WTC11 (cell line): ENCODE results near the gene TEX19. TPM values are rescaled to one million over a fixed set of nuclear protein-coding genes. Genes with fewer than 3 reads are reported as not detected.

ENCODE experiments used
- ATAC-seq: fragments of 200-7000 bp; cut with Tn5 transposase; 2 replicates; pipeline ENCODE4 v1.10.0; 2021; ENCODE audit warnings: mild to moderate bottlenecking, moderate library complexity
- CTCF ChIA-PET: fragments of 300-600 bp; sonication (Branson Sonifier 250); formaldehyde crosslinking; loops from one replicate; lab custom pipeline; 2021; ENCODE audit warnings: antibody characterized with exemption; lab: Charles Lee
- POLR2A ChIA-PET: fragments of 350-600 bp; sonication (Branson Sonifier 250); formaldehyde crosslinking; loops from one replicate; lab custom pipeline; 2021; ENCODE audit warnings: antibody characterized with exemption; lab: Charles Lee
- DNase-seq: peaks from one replicate; pipeline ENCODE4 v3.0.0; 2021; ENCODE audit warnings: low spot score
- H3K27ac Mint-ChIP-seq: 2 replicates; pipeline ENCODE4 v1.8.0; 2021; ENCODE audit warnings: mixed read lengths
- H3K27me3 Mint-ChIP-seq: 2 replicates; pipeline ENCODE4 v1.8.0; 2021; ENCODE audit warnings: low read depth, mild to moderate bottlenecking, moderate library complexity, mixed read lengths
- H3K36me3 Mint-ChIP-seq: 2 replicates; pipeline ENCODE4 v1.8.0; 2021; ENCODE audit warnings: mixed read lengths
- H3K4me1 Mint-ChIP-seq: 2 replicates; pipeline ENCODE4 v1.8.0; 2022; ENCODE audit warnings: mixed read lengths
- H3K4me3 Mint-ChIP-seq: 2 replicates; pipeline ENCODE4 v1.8.0; 2021; ENCODE audit warnings: mild to moderate bottlenecking, moderate library complexity, mixed read lengths
- H3K9me3 Mint-ChIP-seq: 2 replicates; pipeline ENCODE4 v1.8.0; 2021; ENCODE audit warnings: mixed read lengths
- ATF3 ChIP-seq: sonication (generic); formaldehyde crosslinking; conservative IDR thresholded peaks from 2 replicates; pipeline ENCODE4 v1.8.1; 2022; ENCODE audit warnings: mild to moderate bottlenecking, missing genetic modification reagents
- E2F1 ChIP-seq: sonication (generic); formaldehyde crosslinking; IDR thresholded peaks from 2 replicates; pipeline ENCODE4 v1.8.0; 2022; ENCODE audit warnings: mild to moderate bottlenecking, missing genetic modification reagents
- GABPB1 ChIP-seq: sonication (generic); formaldehyde crosslinking; IDR thresholded peaks from 2 replicates; pipeline ENCODE4 v1.8.1; 2023; ENCODE audit warnings: mild to moderate bottlenecking, missing genetic modification reagents
- GRHL2 ChIP-seq: fragments of 250-450 bp; sonication (Bioruptor Pico); IDR thresholded peaks from 2 replicates; pipeline ENCODE4 v1.8.0; 2022; ENCODE audit warnings: mild to moderate bottlenecking, moderate library complexity; ENCODE audit not compliant: insufficient replicate concordance, severe bottlenecking
- NFE2L1 ChIP-seq: sonication (generic); formaldehyde crosslinking; IDR thresholded peaks from 2 replicates; pipeline ENCODE4 v1.8.1; 2023; ENCODE audit warnings: missing genetic modification reagents
- ZNF121 ChIP-seq: sonication (generic); formaldehyde crosslinking; IDR thresholded peaks from 2 replicates; pipeline ENCODE4 v1.8.0; 2023; ENCODE audit warnings: missing genetic modification reagents
- total RNA-seq: library from RNA; stranded (reverse); gene quantifications from 3 replicates; pipeline ENCODE4 v1.2.3, GENCODE V29; 2021
- TF ChIP-seq, protein P1 (sequence below): sonication (generic); formaldehyde crosslinking; IDR thresholded peaks from 2 replicates; pipeline ENCODE4 v1.8.0; 2023; ENCODE audit warnings: mild to moderate bottlenecking, missing genetic modification reagents
- TF ChIP-seq, protein P2 (sequence below): sonication (generic); formaldehyde crosslinking; IDR thresholded peaks from 2 replicates; pipeline ENCODE4 v1.8.1; 2023; ENCODE audit warnings: mild to moderate bottlenecking, missing genetic modification reagents
- TF ChIP-seq, protein P3 (sequence below): sonication (generic); formaldehyde crosslinking; IDR thresholded peaks from 2 replicates; pipeline ENCODE4 v1.8.1; 2022; ENCODE audit warnings: missing genetic modification reagents, borderline replicate concordance
- TF ChIP-seq, protein P4 (sequence below): fragments of 250-450 bp; sonication (Bioruptor Pico); IDR thresholded peaks from 2 replicates; pipeline ENCODE4 v1.9.0; 2021; ENCODE audit warnings: moderate library complexity, mild to moderate bottlenecking, inconsistent platforms, borderline replicate concordance
- TF ChIP-seq, protein P5 (sequence below): sonication (generic); formaldehyde crosslinking; IDR thresholded peaks from 2 replicates; pipeline ENCODE4 v1.8.1; 2023; ENCODE audit warnings: mild to moderate bottlenecking, missing genetic modification reagents

TEX19 gene
- total RNA-seq, 1 experiment from 2014 or later: 1.4 TPM

DNA sequence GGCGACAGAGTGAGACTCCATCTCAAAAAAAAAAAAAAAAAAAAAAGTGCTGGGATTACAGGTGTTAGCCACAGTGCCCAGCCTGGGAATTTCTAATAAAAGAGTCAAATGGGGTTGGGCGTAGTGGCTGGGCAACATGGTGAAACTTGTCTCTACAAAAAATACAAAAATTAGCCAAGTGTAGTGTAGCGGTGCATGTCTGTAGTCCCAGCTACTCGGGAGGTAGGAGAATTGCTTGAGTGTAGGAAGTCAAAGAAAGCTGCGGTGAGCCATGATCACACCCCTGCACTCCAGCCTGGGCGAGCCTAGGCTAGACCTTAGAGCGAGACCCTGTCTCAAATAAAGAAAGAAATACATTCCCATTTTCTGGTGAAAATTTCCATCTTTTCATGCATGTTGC is 10.2 kb downstream of the TEX19 start (continued):
- TF ChIP-seq GRHL2 (no peak), ATF3 (CRISPR knock-in tag) (no peak), ZNF121 (CRISPR knock-in tag) (no peak), E2F1 (CRISPR knock-in tag) (no peak)
- TF ChIP-seq, protein P1, sequence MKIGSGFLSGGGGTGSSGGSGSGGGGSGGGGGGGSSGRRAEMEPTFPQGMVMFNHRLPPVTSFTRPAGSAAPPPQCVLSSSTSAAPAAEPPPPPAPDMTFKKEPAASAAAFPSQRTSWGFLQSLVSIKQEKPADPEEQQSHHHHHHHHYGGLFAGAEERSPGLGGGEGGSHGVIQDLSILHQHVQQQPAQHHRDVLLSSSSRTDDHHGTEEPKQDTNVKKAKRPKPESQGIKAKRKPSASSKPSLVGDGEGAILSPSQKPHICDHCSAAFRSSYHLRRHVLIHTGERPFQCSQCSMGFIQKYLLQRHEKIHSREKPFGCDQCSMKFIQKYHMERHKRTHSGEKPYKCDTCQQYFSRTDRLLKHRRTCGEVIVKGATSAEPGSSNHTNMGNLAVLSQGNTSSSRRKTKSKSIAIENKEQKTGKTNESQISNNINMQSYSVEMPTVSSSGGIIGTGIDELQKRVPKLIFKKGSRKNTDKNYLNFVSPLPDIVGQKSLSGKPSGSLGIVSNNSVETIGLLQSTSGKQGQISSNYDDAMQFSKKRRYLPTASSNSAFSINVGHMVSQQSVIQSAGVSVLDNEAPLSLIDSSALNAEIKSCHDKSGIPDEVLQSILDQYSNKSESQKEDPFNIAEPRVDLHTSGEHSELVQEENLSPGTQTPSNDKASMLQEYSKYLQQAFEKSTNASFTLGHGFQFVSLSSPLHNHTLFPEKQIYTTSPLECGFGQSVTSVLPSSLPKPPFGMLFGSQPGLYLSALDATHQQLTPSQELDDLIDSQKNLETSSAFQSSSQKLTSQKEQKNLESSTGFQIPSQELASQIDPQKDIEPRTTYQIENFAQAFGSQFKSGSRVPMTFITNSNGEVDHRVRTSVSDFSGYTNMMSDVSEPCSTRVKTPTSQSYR (CRISPR knock-in tag): no peak

GRCh38 chr17:82370471-82371332 is 11.7 kb downstream of the TEX19 start:
- DNase-seq: no peak

DNA sequence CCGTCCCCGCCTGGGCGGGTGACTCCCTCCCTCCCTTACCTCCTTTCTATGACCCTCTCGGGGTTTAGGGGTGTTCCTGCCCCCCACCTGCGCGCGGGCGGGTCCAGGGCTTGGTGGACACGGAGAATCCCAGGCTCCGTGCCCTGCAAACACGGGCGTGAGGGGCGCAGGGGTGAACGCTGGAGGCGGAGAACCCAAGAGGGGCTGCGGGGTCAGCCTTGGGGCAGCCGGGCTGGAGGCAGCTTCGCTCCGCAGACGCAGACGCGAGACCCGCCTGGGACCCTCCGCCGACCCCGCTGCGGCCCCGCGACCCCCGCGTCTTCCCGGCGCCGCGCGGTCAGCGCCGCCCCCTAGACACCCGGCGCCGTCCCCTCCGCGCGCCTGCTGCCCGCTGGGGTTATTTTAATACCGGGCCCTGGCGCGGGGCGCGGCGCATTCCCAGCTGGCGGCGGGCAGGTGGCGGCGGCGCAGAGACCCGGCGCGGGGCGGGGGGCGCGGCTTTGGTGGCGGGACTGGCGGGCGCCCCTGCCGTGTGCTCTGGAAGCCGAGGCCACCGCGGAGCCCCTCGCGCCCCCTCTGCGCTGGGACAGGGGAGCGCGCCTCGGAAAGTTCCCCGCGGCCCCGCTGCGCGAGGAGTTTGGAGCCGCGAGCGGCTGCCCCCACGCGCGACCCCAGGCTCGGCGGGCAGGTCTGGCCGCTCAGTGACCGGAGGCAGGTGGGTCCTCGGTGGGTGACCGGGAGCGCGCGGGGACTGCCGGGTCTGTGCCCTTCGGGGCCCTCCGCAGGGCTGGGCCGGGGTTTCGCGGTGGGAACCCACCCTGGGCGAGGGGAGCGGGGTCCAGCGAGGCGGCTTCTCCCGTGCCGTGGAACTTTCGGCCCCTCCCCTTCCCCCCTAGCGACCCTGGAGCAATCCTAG is 12.5 kb downstream of the TEX19 start, which contains the start of gene UTS2R:
Gene UTS2R, plus strand, starts transcription at position 433 of the 916 bp plus-strand sequence. CDS start 2,560 bp downstream, outside the sequence.
- CTCF ChIA-PET: interaction anchor here (0.7 to 2.4 kb wide), 4 partner anchors 9 to 135 kb away, joined by 3 to 9 read pairs (median 4); no protein-coding TSS in a partner anchor
- DNase-seq: peak; percentile 55
- Mint-ChIP-seq H3K9me3 (peaks cover 5% of the 10 kb centered on the region), H3K4me1 (peaks cover 5% of the 10 kb centered on the region), H3K27ac (no peak within 1 kb of the TSS), H3K4me3 (peak within 1 kb of the TSS; percentile 55), H3K27me3 (peaks cover 67% of the 10 kb centered on the region), H3K36me3 (no peaks in the 10 kb centered on the region)
- ATAC-seq: peak; percentile 13
- POLR2A ChIA-PET: no interaction called here
- TF ChIP-seq, protein P2, sequence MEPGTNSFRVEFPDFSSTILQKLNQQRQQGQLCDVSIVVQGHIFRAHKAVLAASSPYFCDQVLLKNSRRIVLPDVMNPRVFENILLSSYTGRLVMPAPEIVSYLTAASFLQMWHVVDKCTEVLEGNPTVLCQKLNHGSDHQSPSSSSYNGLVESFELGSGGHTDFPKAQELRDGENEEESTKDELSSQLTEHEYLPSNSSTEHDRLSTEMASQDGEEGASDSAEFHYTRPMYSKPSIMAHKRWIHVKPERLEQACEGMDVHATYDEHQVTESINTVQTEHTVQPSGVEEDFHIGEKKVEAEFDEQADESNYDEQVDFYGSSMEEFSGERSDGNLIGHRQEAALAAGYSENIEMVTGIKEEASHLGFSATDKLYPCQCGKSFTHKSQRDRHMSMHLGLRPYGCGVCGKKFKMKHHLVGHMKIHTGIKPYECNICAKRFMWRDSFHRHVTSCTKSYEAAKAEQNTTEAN: no peak
- TF ChIP-seq NFE2L1 (CRISPR knock-in tag): no peak
- TF ChIP-seq, protein P3, sequence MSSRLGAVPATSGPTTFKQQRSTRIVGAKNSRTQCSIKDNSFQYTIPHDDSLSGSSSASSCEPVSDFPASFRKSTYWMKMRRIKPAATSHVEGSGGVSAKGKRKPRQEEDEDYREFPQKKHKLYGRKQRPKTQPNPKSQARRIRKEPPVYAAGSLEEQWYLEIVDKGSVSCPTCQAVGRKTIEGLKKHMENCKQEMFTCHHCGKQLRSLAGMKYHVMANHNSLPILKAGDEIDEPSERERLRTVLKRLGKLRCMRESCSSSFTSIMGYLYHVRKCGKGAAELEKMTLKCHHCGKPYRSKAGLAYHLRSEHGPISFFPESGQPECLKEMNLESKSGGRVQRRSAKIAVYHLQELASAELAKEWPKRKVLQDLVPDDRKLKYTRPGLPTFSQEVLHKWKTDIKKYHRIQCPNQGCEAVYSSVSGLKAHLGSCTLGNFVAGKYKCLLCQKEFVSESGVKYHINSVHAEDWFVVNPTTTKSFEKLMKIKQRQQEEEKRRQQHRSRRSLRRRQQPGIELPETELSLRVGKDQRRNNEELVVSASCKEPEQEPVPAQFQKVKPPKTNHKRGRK: no peak
- TF ChIP-seq, protein P4, sequence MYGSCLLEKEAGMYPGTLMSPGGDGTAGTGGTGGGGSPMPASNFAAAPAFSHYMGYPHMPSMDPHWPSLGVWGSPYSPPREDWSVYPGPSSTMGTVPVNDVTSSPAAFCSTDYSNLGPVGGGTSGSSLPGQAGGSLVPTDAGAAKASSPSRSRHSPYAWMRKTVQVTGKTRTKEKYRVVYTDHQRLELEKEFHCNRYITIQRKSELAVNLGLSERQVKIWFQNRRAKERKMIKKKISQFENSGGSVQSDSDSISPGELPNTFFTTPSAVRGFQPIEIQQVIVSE (CRISPR knock-in tag): no peak
- TF ChIP-seq, protein P5, sequence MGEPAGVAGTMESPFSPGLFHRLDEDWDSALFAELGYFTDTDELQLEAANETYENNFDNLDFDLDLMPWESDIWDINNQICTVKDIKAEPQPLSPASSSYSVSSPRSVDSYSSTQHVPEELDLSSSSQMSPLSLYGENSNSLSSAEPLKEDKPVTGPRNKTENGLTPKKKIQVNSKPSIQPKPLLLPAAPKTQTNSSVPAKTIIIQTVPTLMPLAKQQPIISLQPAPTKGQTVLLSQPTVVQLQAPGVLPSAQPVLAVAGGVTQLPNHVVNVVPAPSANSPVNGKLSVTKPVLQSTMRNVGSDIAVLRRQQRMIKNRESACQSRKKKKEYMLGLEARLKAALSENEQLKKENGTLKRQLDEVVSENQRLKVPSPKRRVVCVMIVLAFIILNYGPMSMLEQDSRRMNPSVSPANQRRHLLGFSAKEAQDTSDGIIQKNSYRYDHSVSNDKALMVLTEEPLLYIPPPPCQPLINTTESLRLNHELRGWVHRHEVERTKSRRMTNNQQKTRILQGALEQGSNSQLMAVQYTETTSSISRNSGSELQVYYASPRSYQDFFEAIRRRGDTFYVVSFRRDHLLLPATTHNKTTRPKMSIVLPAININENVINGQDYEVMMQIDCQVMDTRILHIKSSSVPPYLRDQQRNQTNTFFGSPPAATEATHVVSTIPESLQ (CRISPR knock-in tag): no peak
- TF ChIP-seq E2F1 (CRISPR knock-in tag): no peak

More at GRCh38 chr17:82370471-82371332, 11.7 kb downstream of the TEX19 start:
- Mint-ChIP-seq H3K27me3 (peaks cover 60% of the 10 kb centered on the region), H3K36me3 (no peaks in the 10 kb centered on the region), H3K4me1 (peaks cover 5% of the 10 kb centered on the region), H3K4me3 (peak overlapping the region; percentile 48), H3K27ac (no peak overlapping the region), H3K9me3 (peaks cover 5% of the 10 kb centered on the region)
- no peak for ATAC-seq
- CTCF ChIA-PET: interaction anchor here (0.5 to 2.4 kb wide), 7 partner anchors 8 to 212 kb away, joined by 3 to 9 read pairs (median 4); no protein-coding TSS in a partner anchor
- POLR2A ChIA-PET: no interaction called here
- TF ChIP-seq, protein P5 (CRISPR knock-in tag): no peak
- 0 out of 2 replicates have a peak, but pooled peaks have one; percentile 24 for TF ChIP-seq GABPB1 (CRISPR knock-in tag)
- TF ChIP-seq, all 79 proteins: peak for 1
